OCI-LY7 (cell line): ENCODE results near the gene FUT8. TPM values are rescaled to one million over a fixed set of nuclear protein-coding genes. Genes with fewer than 3 reads are reported as not detected.

Experiments
- BruUV-seq: library from RNA; stranded (reverse); fragments of 400-500 nt; replicated peaks from 2 replicates; lab custom pipeline; 2021; lab: Mats Ljungman, UMichigan
- CTCF ChIA-PET: fragments of 300-600 bp; sonication (Branson Sonifier 250); formaldehyde crosslinking; loops from one replicate; lab custom pipeline; 2022; ENCODE audit warnings: antibody characterized with exemption; ENCODE audit not compliant: unreplicated experiment; lab: Charles Lee
- POLR2A ChIA-PET: fragments of 300-600 bp; sonication (Branson Sonifier 250); formaldehyde crosslinking; loops from one replicate; lab custom pipeline; 2022; ENCODE audit warnings: antibody characterized with exemption; lab: Charles Lee
- DNase-seq: peaks from one replicate; pipeline ENCODE4 v3.0.0-alpha.2; 2015; ENCODE audit warnings: low spot score
- H2AFZ ChIP-seq: fragments of 200-600 bp; sonication (generic), shearing (Covaris generic); 2 replicates; pipeline ENCODE4 v1.6.1; 2014; ENCODE audit warnings: mild to moderate bottlenecking, antibody characterized with exemption, low read length, moderate library complexity
- H3K27ac ChIP-seq: fragments of 200-600 bp; sonication (generic); 2 replicates; pipeline ENCODE4 v1.5.1; 2014; ENCODE audit warnings: mixed run types, low read depth, mild to moderate bottlenecking, moderate library complexity, low read length, inconsistent platforms; ENCODE audit not compliant: poor library complexity, severe bottlenecking
- H3K36me3 ChIP-seq: fragments of 200-600 bp; sonication (generic); 2 replicates; pipeline ENCODE4 v1.6.1; 2014; ENCODE audit warnings: mild to moderate bottlenecking, antibody characterized with exemption, low read length, moderate library complexity, mixed read lengths; ENCODE audit not compliant: insufficient read depth
- H3K4me1 ChIP-seq: fragments of 200-600 bp; sonication (generic); 2 replicates; pipeline ENCODE4 v1.5.1; 2014; ENCODE audit warnings: mild to moderate bottlenecking, low read length; ENCODE audit not compliant: insufficient read depth, poor library complexity, severe bottlenecking
- H3K4me2 ChIP-seq: fragments of 200-600 bp; sonication (generic); 2 replicates; pipeline ENCODE4 v1.6.1; 2014; ENCODE audit warnings: mild to moderate bottlenecking, low read length
- H3K4me3 ChIP-seq: fragments of 200-600 bp; sonication (generic); 2 replicates; pipeline ENCODE4 v1.5.1; 2014; ENCODE audit warnings: mild to moderate bottlenecking, low read depth, low read length; ENCODE audit not compliant: poor library complexity, severe bottlenecking
- H3K79me2 ChIP-seq: fragments of 200-600 bp; sonication (generic); 2 replicates; pipeline ENCODE4 v1.6.1; 2016; ENCODE audit warnings: low read depth, mild to moderate bottlenecking, low read length, moderate library complexity, mixed read lengths; ENCODE audit not compliant: insufficient read depth
- H3K9me2 ChIP-seq: fragments of 200-600 bp; sonication (generic); 2 replicates; pipeline ENCODE4 v1.6.1; 2016; ENCODE audit warnings: mild to moderate bottlenecking, low read length, mixed read lengths; ENCODE audit not compliant: insufficient read depth
- H3K9me3 ChIP-seq: fragments of 200-600 bp; sonication (generic); 2 replicates; pipeline ENCODE4 v1.6.1; 2014; ENCODE audit warnings: mild to moderate bottlenecking, mixed run types, low read length, mixed read lengths
- H4K20me1 ChIP-seq: fragments of 200-600 bp; sonication (generic); 2 replicates; pipeline ENCODE4 v1.6.1; 2014; ENCODE audit warnings: mild to moderate bottlenecking, antibody characterized with exemption, low read length, moderate library complexity, mixed read lengths; ENCODE audit not compliant: insufficient read depth
- CTCF ChIP-seq: fragments of 200-600 bp; sonication (generic); conservative IDR thresholded peaks from 2 replicates; pipeline ENCODE4 v1.5.1; 2014; ENCODE audit warnings: mild to moderate bottlenecking, antibody characterized with exemption, low read length, moderate library complexity, mixed read lengths
- EZH2phosphoT487 ChIP-seq: fragments of 200-600 bp; sonication (generic); IDR thresholded peaks from 2 replicates; pipeline ENCODE4 v1.6.1; 2018; ENCODE audit warnings: low read depth, borderline replicate concordance, mild to moderate bottlenecking, mixed run types, antibody characterized with exemption, low read length, moderate library complexity, mixed read lengths
- intact Hi-C: fragments of 100-400 bp; cut with micrococcal nuclease; formaldehyde crosslinking; loops from one replicate; pipeline ENCODE4 v1.10.0; 2022; ENCODE audit not compliant: unreplicated experiment
- total RNA-seq, 2 experiments: library from RNA; depleted of rRNA in 1 of 2; stranded (reverse); fragments of >200 nt in 1 of 2; shearing (Covaris generic) in 1 of 2; gene quantifications; 2 replicates each; pipeline ENCODE4 v1.2.3, GENCODE V29; 2014 to 2022

FUT8 gene
- total RNA-seq, 2 experiments from 2014 or later, result 90.3 to 174 TPM

- no peak overlapping the region for H2AFZ ChIP-seq
- ChIA-PET POLR2A (interaction anchor here (1.4 kb wide), 1 partner anchor 11 kb away, joined by 5 read pairs; no protein-coding TSS in a partner anchor), CTCF (no interaction called here)
- H3K4me2 ChIP-seq, result no peak overlapping the region
- H3K4me1 ChIP-seq, result no peaks in the 10 kb centered on the region
- no peak overlapping the region for H3K27ac ChIP-seq
- H3K36me3 ChIP-seq, result peaks cover 47% of the 10 kb centered on the region
- intact Hi-C loops, result no loop called here
- no peak for DNase-seq
- no peaks in the 10 kb centered on the region for H4K20me1 ChIP-seq
- peaks cover 17% of the 10 kb centered on the region; the same call in 1 of the 2 replicates for H3K9me3 ChIP-seq
- TF ChIP-seq EZH2phosphoT487 (no peak), CTCF (no peak)
- no TSS peak for BruUV-seq
- H3K4me3 ChIP-seq, result no peak overlapping the region
- peaks cover 24% of the 10 kb centered on the region for H3K79me2 ChIP-seq
- H3K9me2 ChIP-seq, result no peaks in the 10 kb centered on the region
These were observed 284.3 kb downstream of the FUT8 start for GRCh38 chr14:65696801-65697200.

GRCh38 chr14:65703521-65703920 is 291.0 kb downstream of the FUT8 start:
- BruUV-seq, result no TSS peak

More at GRCh38 chr14:65703521-65703920, 291.0 kb downstream of the FUT8 start:
- TF ChIP-seq EZH2phosphoT487, result no peak
- no peak for TF ChIP-seq CTCF
- Histone ChIP-seq H3K4me3 (no peak overlapping the region), H3K27ac (no peak overlapping the region), H3K36me3 (peaks cover 89% of the 10 kb centered on the region), H2AFZ (no peak overlapping the region), H3K9me3 (peaks cover 23% of the 10 kb centered on the region; the same call in 1 of the 2 replicates), H3K9me2 (no peaks in the 10 kb centered on the region), H3K79me2 (peaks cover 4% of the 10 kb centered on the region; the same call in 1 of the 2 replicates), H3K4me2 (no peak overlapping the region), H4K20me1 (no peaks in the 10 kb centered on the region), H3K4me1 (no peaks in the 10 kb centered on the region)
- intact Hi-C loops, result no loop called here
- ChIA-PET CTCF (no interaction called here), POLR2A (interaction anchor here (0.6 to 1.1 kb wide), 3 partner anchors 10 to 18 kb away, joined by 3 to 5 read pairs (median 4); no protein-coding TSS in a partner anchor)
- DNase-seq, result no peak
